Astrocyte (in vitro differentiated cells and primary cell): ENCODE data around the gene KIZ.

Experiments used
- CTCF ChIP-seq: IDR thresholded peaks from 2 replicates; pipeline ENCODE4 v1.5.1; 2011; ENCODE audit warnings: low read depth, mild to moderate bottlenecking, inconsistent platforms, low read length, moderate library complexity; ENCODE audit not compliant: insufficient read depth
- EZH2 ChIP-seq: IDR thresholded peaks from 2 replicates; pipeline ENCODE4 v1.6.1; 2012; ENCODE audit warnings: mild to moderate bottlenecking, low read length, inconsistent platforms; ENCODE audit not compliant: insufficient read depth

DNA sequence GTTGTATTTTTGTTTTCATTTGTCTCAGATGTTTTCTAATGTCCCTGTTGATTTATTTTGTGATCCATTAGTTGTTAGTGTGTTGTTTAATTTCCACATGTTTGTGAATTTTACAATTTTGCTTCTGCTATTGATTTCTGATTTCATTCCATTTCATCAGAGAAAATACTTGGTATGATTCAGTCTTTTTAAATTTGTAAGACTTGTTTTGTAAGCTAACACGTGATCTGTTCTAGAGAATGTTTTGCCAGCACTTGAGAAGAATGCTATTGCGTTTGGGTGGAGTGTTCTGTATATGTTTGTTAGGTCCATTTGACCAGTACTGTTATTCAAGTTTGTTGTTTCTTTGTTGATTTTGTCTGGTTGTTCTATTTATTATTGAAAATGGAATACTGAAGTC is 53.9 kb downstream of the KIZ start:
- TF ChIP-seq CTCF (no peak), EZH2 (no peak)
